ENCODE measurements around the gene PTPN5.
"Not testable (repeated sequence)": the region's sequence is repeated elsewhere in the genome, so short reads cannot be mapped to it uniquely, and the experiment has no call there.

PTPN5 gene

GRCh38 chr11:18706330-18707243 lies 85.0 kb downstream of the PTPN5 start:
- no peak for DNase-seq

GRCh38 chr11:18705651-18706281 lies 85.8 kb downstream of the PTPN5 start:
- DNase-seq = no peak

GRCh38 chr11:18704698-18705097 lies 86.9 kb downstream of the PTPN5 start:
- DNase-seq = no peak

- DNase-seq = no peak
These were observed 87.5 kb downstream of the PTPN5 start for GRCh38 chr11:18704045-18704645.

- DNase-seq = no peak
These were observed 88.4 kb downstream of the PTPN5 start for GRCh38 chr11:18703001-18703763.

GRCh38 chr11:18701614-18702216 lies 89.9 kb downstream of the PTPN5 start:
- DNase-seq = no peak

- DNase-seq = no peak
These were observed 90.7 kb downstream of the PTPN5 start for GRCh38 chr11:18700872-18701271.

- no peak for DNase-seq
These were observed 91.2 kb downstream of the PTPN5 start for GRCh38 chr11:18700375-18700774.

- DNase-seq = no peak
These were observed 91.7 kb downstream of the PTPN5 start for GRCh38 chr11:18699848-18700261.

- no peak for DNase-seq
These were observed 92.4 kb downstream of the PTPN5 start for GRCh38 chr11:18699269-18699596.

GRCh38 chr11:18698341-18699268 lies 93.0 kb downstream of the PTPN5 start, which contains the start of gene TMEM86A:
Gene TMEM86A (plus strand): TSS chr11:18698779. CDS start chr11:18698887, 108 bp downstream.
- DNase-seq = peak; percentile 83

- no peak for DNase-seq
These were observed 94.0 kb downstream of the PTPN5 start for GRCh38 chr11:18697576-18697975.

- DNase-seq = no peak
These were observed 94.9 kb downstream of the PTPN5 start for GRCh38 chr11:18696638-18697225.

- no peak for DNase-seq
These were observed 98.4 kb downstream of the PTPN5 start for GRCh38 chr11:18692941-18693760.

GRCh38 chr11:18691467-18692140 lies 100.0 kb downstream of the PTPN5 start:
- not testable (repeated sequence) for DNase-seq

- DNase-seq = no peak
These were observed 107.3 kb downstream of the PTPN5 start for GRCh38 chr11:18684267-18684666.

GRCh38 chr11:18682466-18682865 lies 109.1 kb downstream of the PTPN5 start:
- DNase-seq = no peak

GRCh38 chr11:18681949-18682348 lies 109.6 kb downstream of the PTPN5 start:
- not testable (repeated sequence) for DNase-seq

All from NCI-H1436 (cell line).